Stomach (tissue), 9 donors: ENCODE measurements around the gene KLHDC8B. TPM values are rescaled to one million over a fixed set of nuclear protein-coding genes. Genes with fewer than 3 reads are reported as not detected.

ENCODE experiments used
- DNase-seq, 2 donors: peaks; one replicate each; pipeline versions ENCODE4 v3.0.0 to v3.0.0-alpha.2; 2013 to 2019
- H3K27ac ChIP-seq, 5 donors: fragments of 200-600 bp in 4 of 5; sonication (generic) in 4 of 5; one replicate each; pipeline ENCODE4 v1.5.1; 2013 to 2019; ENCODE audit warnings: mild to moderate bottlenecking in 1 of 5, moderate library complexity in 1 of 5
- H3K27me3 ChIP-seq, 3 donors: fragments of 200-600 bp; sonication (generic); one replicate each; pipeline ENCODE4 v1.5.1; 2017 to 2019; ENCODE audit warnings: mixed run types in 1 of 3
- H3K36me3 ChIP-seq, 4 donors: fragments of 200-600 bp; sonication (generic); 1 replicate in 3 of 4; 2 replicates in 1 of 4; pipeline ENCODE4 v1.5.1; 2016 to 2019
- H3K4me1 ChIP-seq, 4 donors: fragments of 200-600 bp; sonication (generic); one replicate each; pipeline ENCODE4 v1.5.1; 2016 to 2019
- H3K4me3 ChIP-seq, 4 donors: fragments of 200-600 bp; sonication (generic) in 3 of 4; one replicate each; pipeline ENCODE4 v1.5.1; 2016 to 2019; ENCODE audit warnings: mild to moderate bottlenecking in 1 of 4
- H3K9me3 ChIP-seq, 4 donors: fragments of 200-600 bp; sonication (generic); one replicate each; pipeline ENCODE4 v1.5.1; 2016 to 2019
- EP300 ChIP-seq: sonication (generic); formaldehyde crosslinking; IDR thresholded peaks from one replicate; pipeline ENCODE4 v1.6.1; 2017; ENCODE audit warnings: antibody characterized with exemption
- POLR2A ChIP-seq, 4 donors: fragments of 450-650 bp; IDR thresholded peaks; one replicate each; pipeline ENCODE4 v1.6.1; 2016; ENCODE audit warnings: antibody characterized with exemption in 4 of 4, control low read depth in 2 of 4, mild to moderate bottlenecking in 1 of 4, moderate library complexity in 1 of 4
- POLR2AphosphoS5 ChIP-seq, 3 donors: sonication (generic); formaldehyde crosslinking; IDR thresholded peaks; one replicate each; pipeline ENCODE4 v1.6.1; 2016; ENCODE audit warnings: antibody characterized with exemption in 3 of 3
- WGBS, 5 donors: extraction: QIAGEN DNeasy Blood & Tissue Kit in 3 of 5; methylation state at CpG; one replicate each; pipeline versions ENCODE4 v1.1.5 to v1.1.7; 2013 to 2018; 5-methylcytosine and 5-hydroxymethylcytosine counted together
- intact Hi-C: fragments of 100-400 bp; cut with DNase I; formaldehyde crosslinking; loops from one replicate; pipeline ENCODE4 v1.15.1; 2023; ENCODE audit warnings: low total_unique reads
- polyA plus RNA-seq, 3 donors: library from polyadenylated mRNA; stranded (reverse); fragments of 200-250 nt; gene quantifications; one replicate each; pipeline ENCODE4 v1.2.3, GENCODE V29; 2013
- total RNA-seq, 5 donors: library from RNA; depleted of rRNA; stranded (reverse); fragments of >200 nt; gene quantifications; one replicate each; pipeline versions ENCODE4 v1.1.0 to v1.2.3, GENCODE V29; 2014 to 2016
- TF ChIP-seq, protein P1 (sequence below), 7 experiments: fragments of 450-650 bp in 4 of 7; fragments of 200-600 bp in 3 of 7; sonication (generic) in 3 of 7; IDR thresholded peaks; one replicate each; pipeline ENCODE4 v1.5.1; 2016 to 2019; ENCODE audit warnings: antibody characterized with exemption in 7 of 7, control low read depth in 2 of 7, mild to moderate bottlenecking in 1 of 7
- donor health status: healthy with polysubstance abuse.
- donor health status: Bipolar disorder and iron deficiency.
- donor health status: healthy.

Gene KLHDC8B
- total and polyA plus RNA-seq, 8 donors = 11.6 to 41.1 (median 19.1) TPM

DNA sequence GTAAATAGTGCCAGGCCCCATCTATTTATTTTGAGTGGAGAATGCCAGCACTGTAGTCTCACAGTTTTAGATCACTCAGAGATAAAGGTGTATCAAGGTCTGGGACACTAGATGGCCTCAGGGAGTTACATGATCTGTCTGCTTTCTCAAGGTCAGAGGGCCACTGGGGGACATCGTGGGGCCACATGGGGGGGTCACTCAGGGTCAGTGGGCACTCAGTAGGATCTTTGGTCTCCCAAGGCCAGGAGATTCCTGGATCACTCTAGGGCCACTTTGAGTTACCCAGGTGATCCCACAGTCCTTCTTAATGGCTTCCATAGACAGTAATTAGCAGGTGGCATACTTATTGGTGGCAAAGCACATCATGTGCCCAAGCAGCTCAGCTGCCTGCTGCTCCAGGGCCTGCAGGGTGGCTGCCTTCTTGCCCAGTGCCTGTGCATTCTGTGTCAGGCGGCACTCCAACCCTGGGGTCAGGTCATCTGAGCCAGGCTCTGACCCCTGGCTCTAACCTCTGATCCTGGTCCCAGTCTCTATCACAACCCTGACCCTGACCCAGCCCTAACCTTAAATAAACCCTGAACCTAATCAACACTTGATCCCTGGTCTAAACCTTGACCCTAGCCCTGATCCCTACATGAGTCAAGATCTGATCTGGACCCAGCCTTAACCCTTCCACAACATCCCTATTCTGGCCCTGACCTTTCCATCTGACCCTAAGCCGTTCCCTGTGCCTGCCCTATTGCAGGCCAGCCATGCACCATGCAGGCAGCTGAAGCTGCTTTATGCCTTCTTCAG is 36.7 kb upstream of the KLHDC8B start:
- no peak for DNase-seq
- H3K36me3 ChIP-seq = peaks cover 12 to 15% (median 14%) of the 10 kb centered on the region in 4 donors
- peaks cover 0 to 11% (median 6%) of the 10 kb centered on the region in 3 donors for H3K27me3 ChIP-seq
- H3K4me1 ChIP-seq = peaks cover 18 to 46% (median 39%) of the 10 kb centered on the region in 4 donors
- WGBS, 5 donors = 53 to 71% (median 62%) methylated on average over 3 of the region's 3 CpGs
- peak overlapping the region in 1 of 4 donors; percentile 74 for H3K4me3 ChIP-seq
- TF ChIP-seq, protein P1, sequence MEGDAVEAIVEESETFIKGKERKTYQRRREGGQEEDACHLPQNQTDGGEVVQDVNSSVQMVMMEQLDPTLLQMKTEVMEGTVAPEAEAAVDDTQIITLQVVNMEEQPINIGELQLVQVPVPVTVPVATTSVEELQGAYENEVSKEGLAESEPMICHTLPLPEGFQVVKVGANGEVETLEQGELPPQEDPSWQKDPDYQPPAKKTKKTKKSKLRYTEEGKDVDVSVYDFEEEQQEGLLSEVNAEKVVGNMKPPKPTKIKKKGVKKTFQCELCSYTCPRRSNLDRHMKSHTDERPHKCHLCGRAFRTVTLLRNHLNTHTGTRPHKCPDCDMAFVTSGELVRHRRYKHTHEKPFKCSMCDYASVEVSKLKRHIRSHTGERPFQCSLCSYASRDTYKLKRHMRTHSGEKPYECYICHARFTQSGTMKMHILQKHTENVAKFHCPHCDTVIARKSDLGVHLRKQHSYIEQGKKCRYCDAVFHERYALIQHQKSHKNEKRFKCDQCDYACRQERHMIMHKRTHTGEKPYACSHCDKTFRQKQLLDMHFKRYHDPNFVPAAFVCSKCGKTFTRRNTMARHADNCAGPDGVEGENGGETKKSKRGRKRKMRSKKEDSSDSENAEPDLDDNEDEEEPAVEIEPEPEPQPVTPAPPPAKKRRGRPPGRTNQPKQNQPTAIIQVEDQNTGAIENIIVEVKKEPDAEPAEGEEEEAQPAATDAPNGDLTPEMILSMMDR (IDR thresholded peaks at IDR 0.05) = no peak
- TF ChIP-seq POLR2A (IDR thresholded peaks at IDR 0.05) = no peak
- TF ChIP-seq EP300 = no peak
- TF ChIP-seq POLR2AphosphoS5 (IDR thresholded peaks at IDR 0.05) = no peak
- no peaks in the 10 kb centered on the region for H3K9me3 ChIP-seq
- intact Hi-C loops = no loop called here
- H3K27ac ChIP-seq = peak overlapping the region in 1 of 5 donors; percentile 18

DNA sequence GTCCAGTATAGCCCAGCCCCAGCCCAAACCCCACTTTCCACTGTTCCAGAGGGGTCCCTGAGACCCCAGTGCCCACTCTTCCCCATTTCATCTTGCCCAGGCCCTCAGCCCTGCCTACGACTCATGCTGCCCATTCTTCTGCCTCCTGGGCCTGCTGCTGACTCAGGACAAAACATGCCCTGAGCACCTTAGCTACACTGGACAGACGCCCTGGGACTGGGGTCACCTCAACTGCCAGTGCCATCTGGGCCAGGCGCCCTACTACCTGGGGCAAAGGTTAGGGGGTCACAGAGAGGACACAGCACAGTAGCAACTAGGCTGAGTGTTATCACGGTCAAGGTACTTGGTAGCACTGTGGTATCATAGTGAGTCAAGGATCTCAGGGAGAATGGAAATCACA is 35.9 kb upstream of the KLHDC8B start:
- DNase-seq = no peak
- Histone ChIP-seq H3K9me3 (no peaks in the 10 kb centered on the region), H3K27ac (no peak overlapping the region), H3K4me1 (peaks cover 12 to 39% (median 33%) of the 10 kb centered on the region in 4 donors), H3K4me3 (no peak overlapping the region), H3K27me3 (peaks cover 0 to 17% (median 6%) of the 10 kb centered on the region in 3 donors), H3K36me3 (peaks cover 4 to 7% (median 6%) of the 10 kb centered on the region in 4 donors)
- no peak for TF ChIP-seq POLR2A (IDR thresholded peaks at IDR 0.05)
- no peak for TF ChIP-seq EP300
- no peak for TF ChIP-seq POLR2AphosphoS5 (IDR thresholded peaks at IDR 0.05)
- TF ChIP-seq, protein P1 (IDR thresholded peaks at IDR 0.05) = no peak
- 65 to 79% (median 68%) methylated on average over 4 of the region's 4 CpGs for WGBS, 5 donors
- intact Hi-C loops = no loop called here

DNA sequence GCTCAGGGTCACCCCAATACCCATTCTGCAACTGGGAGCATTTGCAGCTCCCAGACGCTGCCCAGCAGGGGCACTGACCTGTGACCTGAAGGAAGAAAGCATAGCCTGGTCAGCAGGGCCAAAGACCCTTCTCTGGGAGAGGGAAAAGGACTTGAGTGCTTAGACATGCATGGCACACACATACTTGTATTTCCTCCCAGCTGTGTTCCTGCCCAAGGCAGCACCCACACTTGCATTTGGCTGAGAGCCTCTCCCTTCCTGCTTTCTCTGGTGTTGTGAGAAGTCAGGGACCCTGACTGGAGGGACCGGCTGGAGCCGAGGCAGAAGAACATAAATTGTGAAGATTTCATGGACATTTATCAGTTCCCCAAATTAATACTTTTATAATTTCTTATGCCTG is 31.3 kb upstream of the KLHDC8B start:
- WGBS, 5 donors = 68 to 79% (median 74%) methylated on average over 3 of the region's 3 CpGs
- H3K36me3 ChIP-seq = no peaks in the 10 kb centered on the region
- TF ChIP-seq POLR2AphosphoS5 (IDR thresholded peaks at IDR 0.05) = no peak
- TF ChIP-seq EP300 = no peak
- TF ChIP-seq, protein P1 (IDR thresholded peaks at IDR 0.05) = no peak
- no peak for TF ChIP-seq POLR2A (IDR thresholded peaks at IDR 0.05)
- no peak for DNase-seq
- H3K4me3 ChIP-seq = no peak overlapping the region
- H3K9me3 ChIP-seq = peaks cover 0 to 5% (median 0%) of the 10 kb centered on the region in 4 donors
- H3K27me3 ChIP-seq = peaks cover 0 to 17% (median 6%) of the 10 kb centered on the region in 3 donors
- H3K4me1 ChIP-seq = no peaks in the 10 kb centered on the region
- H3K27ac ChIP-seq = no peak overlapping the region
- intact Hi-C loops = no loop called here

DNA sequence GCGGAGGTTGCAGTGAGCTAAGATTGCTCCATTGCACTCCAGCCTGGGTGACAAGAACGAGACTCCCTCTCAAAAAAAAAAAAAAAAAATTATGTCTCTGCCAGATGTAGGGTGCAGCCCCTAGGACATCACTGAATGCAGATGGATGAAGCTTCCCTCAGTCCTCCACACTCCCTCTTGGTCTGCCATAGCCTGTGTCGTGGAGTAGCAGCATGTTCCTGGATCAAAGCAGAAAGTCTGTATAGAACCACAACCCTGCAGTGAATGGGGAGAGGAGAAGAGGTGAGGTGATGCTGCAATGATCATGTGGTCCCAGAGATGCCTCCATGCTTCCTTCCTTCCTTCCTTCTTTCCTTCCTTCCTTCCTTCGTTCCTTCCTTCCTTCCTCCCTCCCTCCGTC is 23.2 kb upstream of the KLHDC8B start:
- Histone ChIP-seq H3K27me3 (no peaks in the 10 kb centered on the region), H3K36me3 (no peaks in the 10 kb centered on the region), H3K4me3 (no peak overlapping the region), H3K9me3 (no peaks in the 10 kb centered on the region), H3K4me1 (no peaks in the 10 kb centered on the region), H3K27ac (no peak overlapping the region)
- DNase-seq = no peak
- WGBS, 5 donors = 69 to 84% (median 78%) methylated on average over 5 of the region's 5 CpGs
- TF ChIP-seq, protein P1 (IDR thresholded peaks at IDR 0.05) = no peak
- TF ChIP-seq POLR2AphosphoS5 (IDR thresholded peaks at IDR 0.05) = no peak
- intact Hi-C loops = no loop called here
